ENCODE measurements around the gene ACTG1.

ACTG1 gene

GRCh38 chr17:81470944-81471817 is 41.4 kb downstream of the ACTG1 start:
- Histone ChIP-seq H3K27me3 (no peaks in the 10 kb centered on the region), H3K4me3 (ENCODE audit: low read depth, low read length) (no peak overlapping the region), H3K9me3 (no peaks in the 10 kb centered on the region), H3K36me3 (no peaks in the 10 kb centered on the region), H3K4me1 (no peaks in the 10 kb centered on the region)
- TF ChIP-seq CTCF (IDR thresholded peaks at IDR 0.05; ENCODE audit: low read depth, low read length): no peak
- DNase-seq: no peak

- H3K36me3 ChIP-seq: no peaks in the 10 kb centered on the region
- H3K4me3 ChIP-seq (ENCODE audit: low read depth, low read length): no peak overlapping the region
- H3K27me3 ChIP-seq: no peaks in the 10 kb centered on the region
- H3K9me3 ChIP-seq: no peaks in the 10 kb centered on the region
- no peaks in the 10 kb centered on the region for H3K4me1 ChIP-seq
- DNase-seq: no peak
- no peak for TF ChIP-seq CTCF (IDR thresholded peaks at IDR 0.05; ENCODE audit: low read depth, low read length)
Observed at GRCh38 chr17:81470270-81470943, 42.2 kb downstream of the ACTG1 start.

- Histone ChIP-seq H3K27me3 (no peaks in the 10 kb centered on the region), H3K4me1 (peaks cover 4% of the 10 kb centered on the region; the same call in 1 of the 2 replicates), H3K9me3 (no peaks in the 10 kb centered on the region), H3K36me3 (no peaks in the 10 kb centered on the region), H3K4me3 (ENCODE audit: low read depth, low read length) (no peak overlapping the region)
- no peak for TF ChIP-seq CTCF (IDR thresholded peaks at IDR 0.05; ENCODE audit: low read depth, low read length)
- no peak for DNase-seq
Observed at GRCh38 chr17:81469266-81469665, 43.3 kb downstream of the ACTG1 start.

- Histone ChIP-seq H3K4me1 (peaks cover 4% of the 10 kb centered on the region; the same call in 1 of the 2 replicates), H3K9me3 (no peaks in the 10 kb centered on the region), H3K36me3 (no peaks in the 10 kb centered on the region), H3K4me3 (ENCODE audit: low read depth, low read length) (no peak overlapping the region), H3K27me3 (no peaks in the 10 kb centered on the region)
- no peak for DNase-seq
- no peak for TF ChIP-seq CTCF (IDR thresholded peaks at IDR 0.05; ENCODE audit: low read depth, low read length)
Observed at GRCh38 chr17:81468770-81469121, 43.9 kb downstream of the ACTG1 start.

GRCh38 chr17:81468111-81468769 is 44.4 kb downstream of the ACTG1 start:
- Histone ChIP-seq H3K4me3 (ENCODE audit: low read depth, low read length) (no peak overlapping the region), H3K36me3 (no peaks in the 10 kb centered on the region), H3K9me3 (no peaks in the 10 kb centered on the region), H3K4me1 (peaks cover 4% of the 10 kb centered on the region; the same call in 1 of the 2 replicates), H3K27me3 (no peaks in the 10 kb centered on the region)
- no peak for DNase-seq
- TF ChIP-seq CTCF (IDR thresholded peaks at IDR 0.05; ENCODE audit: low read depth, low read length): no peak

Measured in BE2C (cell line).